K562 (cell line): Measurements from ENCODE around the gene CLN5. TPM values are rescaled to one million over a fixed set of nuclear protein-coding genes. Genes with fewer than 3 reads are reported as not detected.

ENCODE experiments used
- ATAC-seq: fragments of 200-7000 bp; cut with Tn5 transposase; 3 replicates; pipeline ENCODE4 v1.9.1; 2020; ENCODE audit warnings: moderate library complexity
- BruUV-seq: library from RNA; stranded (reverse); fragments of 400-500 nt; replicated peaks from 2 replicates; lab custom pipeline; 2021; lab: Mats Ljungman, UMichigan
- CTCF ChIA-PET: fragments of 300-600 bp; formaldehyde crosslinking; extraction: SDS; loops from one replicate; lab custom pipeline; 2021; ENCODE audit warnings: low intra/inter-chr PET ratio; lab: Yijun Ruan, JAX
- POLR2A ChIA-PET: fragments of 300-600, 350-650 bp; sonication (Branson Sonifier 250); formaldehyde crosslinking; extraction: SDS; loops from one replicate; lab custom pipeline; 2021; ENCODE audit warnings: antibody characterized with exemption, inconsistent platforms; lab: Yijun Ruan, JAX
- DNase-seq, 4 experiments: peaks; one replicate each; pipeline versions ENCODE4 v3.0.0 to v3.0.0-alpha.2; 2011 to 2018; ENCODE audit warnings: low spot score in 3 of 4, mixed read lengths in 3 of 4; ENCODE audit errors: extremely low read depth in 1 of 4
- FAIRE-seq: peaks from 2 replicates; lab custom pipeline; 2011; peaks lifted over from hg19 to GRCh38; lab: Jason Lieb, UNC
- H2AFZ ChIP-seq: 2 replicates; pipeline ENCODE4 v1.6.0; 2011; ENCODE audit warnings: low read depth, low read length, control low read depth, inconsistent platforms
- H3K27ac ChIP-seq: fragments of 200-600 bp; 3 replicates; pipeline ENCODE4 v1.8.0; 2011; ENCODE audit warnings: low read depth, mild to moderate bottlenecking, control low read depth, inconsistent platforms, low read length, moderate library complexity, mixed read lengths; ENCODE audit errors: extremely low read depth
- H3K27me3 ChIP-seq, 2 experiments: fragments of 300-600 bp in 1 of 2; 2 replicates in 1 of 2; 3 replicates in 1 of 2; pipeline versions ENCODE4 v1.6.0 to v1.8.0; 2011; ENCODE audit warnings: inconsistent platforms in 2 of 2, low read length in 2 of 2, mild to moderate bottlenecking in 1 of 2, mixed read lengths in 1 of 2, moderate library complexity in 1 of 2; ENCODE audit not compliant: control insufficient read depth in 2 of 2, insufficient read depth in 2 of 2
- H3K36me3 ChIP-seq: fragments of 300-600 bp; 3 replicates; pipeline ENCODE4 v1.8.0; 2011; ENCODE audit warnings: mild to moderate bottlenecking, low read length, inconsistent platforms; ENCODE audit not compliant: control insufficient read depth, insufficient read depth
- H3K4me1 ChIP-seq, 2 experiments: fragments of 200-600 bp in 1 of 2; replicated peaks in 1 of 2; 2 replicates in 1 of 2; 3 replicates in 1 of 2; pipeline versions ENCODE4 v1.5.1 to v1.8.0; 2011; ENCODE audit warnings: inconsistent platforms in 2 of 2, low read length in 2 of 2, mild to moderate bottlenecking in 1 of 2, mixed read lengths in 1 of 2, moderate library complexity in 1 of 2; ENCODE audit not compliant: control insufficient read depth in 2 of 2, insufficient read depth in 2 of 2
- H3K4me2 ChIP-seq: 2 replicates; pipeline ENCODE4 v1.6.1; 2011; ENCODE audit warnings: low read length, control low read depth, inconsistent platforms, mixed read lengths; ENCODE audit not compliant: insufficient read depth
- H3K4me3 ChIP-seq: fragments of 200-600 bp; sonication (generic), shearing (Covaris generic); 2 replicates; pipeline ENCODE4 v1.5.1; 2016; ENCODE audit warnings: control low read depth, inconsistent platforms
- H3K79me2 ChIP-seq: fragments of 200-600 bp; 3 replicates; pipeline ENCODE4 v1.8.0; 2011; ENCODE audit warnings: low read length, inconsistent platforms; ENCODE audit not compliant: control insufficient read depth, insufficient read depth
- H3K9ac ChIP-seq, 2 experiments: 2 replicates each; pipeline versions ENCODE4 v1.6.0 to v1.6.1; 2011; ENCODE audit warnings: low read depth in 2 of 2, low read length in 2 of 2, control low read depth in 1 of 2, inconsistent platforms in 1 of 2, mild to moderate bottlenecking in 1 of 2, mixed read lengths in 1 of 2; ENCODE audit not compliant: insufficient read depth in 1 of 2
- H3K9me1 ChIP-seq: one replicate; pipeline ENCODE4 v1.6.0; 2011; ENCODE audit warnings: inconsistent platforms, mild to moderate bottlenecking, low read length, moderate library complexity; ENCODE audit not compliant: control insufficient read depth, insufficient read depth
- H3K9me3 ChIP-seq: replicated peaks from 2 replicates; pipeline ENCODE4 v1.5.1; 2011; ENCODE audit warnings: low read depth, low read length, inconsistent platforms; ENCODE audit not compliant: control insufficient read depth, insufficient read depth
- H4K20me1 ChIP-seq: replicated peaks from 2 replicates; pipeline ENCODE4 v1.6.1; 2011; ENCODE audit warnings: low read length, inconsistent platforms, mixed read lengths; ENCODE audit not compliant: control insufficient read depth, insufficient read depth
- ARNT ChIP-seq, 2 experiments: fragments of 450-650 bp; IDR thresholded peaks; 2 replicates each; pipeline ENCODE4 v1.6.1; 2016; ENCODE audit warnings: mild to moderate bottlenecking in 1 of 2
- BHLHE40 ChIP-seq: IDR thresholded peaks from 2 replicates; pipeline ENCODE4 v1.6.1; 2011; ENCODE audit warnings: low read length, improper control_type of control experiment
- BMI1 ChIP-seq: fragments of 150-350 bp; IDR thresholded peaks from 2 replicates; pipeline ENCODE4 v1.6.1; 2014; ENCODE audit warnings: low read length
- CAMTA2 ChIP-seq: fragments of 250-450 bp; sonication (Bioruptor Pico); conservative IDR thresholded peaks from 2 replicates; pipeline ENCODE4 v1.5.1; 2022
- CCAR2 ChIP-seq: fragments of 200-400 bp; formaldehyde crosslinking; IDR thresholded peaks from 2 replicates; pipeline ENCODE4 v1.6.1; 2017; ENCODE audit warnings: mild to moderate bottlenecking, low read depth, low read length
- CHCHD3 ChIP-seq: fragments of 250-450 bp; sonication (Bioruptor Pico); IDR thresholded peaks from 2 replicates; pipeline ENCODE4 v2.1.2; 2022; ENCODE audit warnings: mild to moderate bottlenecking
- CREM ChIP-seq: IDR thresholded peaks from 2 replicates; pipeline ENCODE4 v1.6.1; 2014; ENCODE audit warnings: antibody characterized with exemption, low read depth
- ERF ChIP-seq: fragments of 450-650 bp; formaldehyde crosslinking; IDR thresholded peaks from 2 replicates; pipeline ENCODE4 v1.4.0; 2020; ENCODE audit warnings: mild to moderate bottlenecking, mixed read lengths
- ESRRA ChIP-seq: fragments of 450-650 bp; IDR thresholded peaks from 2 replicates; pipeline ENCODE4 v1.6.1; 2014; ENCODE audit warnings: low read depth, mild to moderate bottlenecking, moderate library complexity, borderline replicate concordance
- SP1 ChIP-seq: sonication (generic); formaldehyde crosslinking; IDR thresholded peaks from 2 replicates; pipeline ENCODE4 v1.8.1; 2022; ENCODE audit warnings: mild to moderate bottlenecking, missing genetic modification reagents
- SREBF1 ChIP-seq: fragments of 150-350 bp; IDR thresholded peaks from 2 replicates; pipeline ENCODE4 v1.6.1; 2014; ENCODE audit warnings: antibody characterized with exemption, low read depth, low read length, borderline replicate concordance
- VEZF1 ChIP-seq: fragments of 200-800 bp; sonication (Bioruptor generic); IDR thresholded peaks from 2 replicates; pipeline ENCODE4 v1.6.1; 2017; ENCODE audit warnings: missing genetic modification characterization, missing compliant biosample characterization
- ZBTB7A ChIP-seq: IDR thresholded peaks from 2 replicates; pipeline ENCODE4 v1.6.1; 2011; ENCODE audit warnings: low read depth, mild to moderate bottlenecking, low read length, moderate library complexity, borderline replicate concordance; ENCODE audit not compliant: control insufficient read depth
- ZNF507 ChIP-seq: conservative IDR thresholded peaks from 2 replicates; pipeline ENCODE4 v1.6.1; 2017; ENCODE audit warnings: missing genetic modification characterization, missing compliant biosample characterization
- WGBS: fragments of 100-300 bp; shearing (Covaris generic); methylation state at CpG from one replicate; pipeline ENCODE4 v1.1.6; 2016; ENCODE audit warnings: low coverage, mixed read lengths; ENCODE audit not compliant: insufficient coverage; ENCODE audit errors: missing lambda C conversion rate; 5-methylcytosine and 5-hydroxymethylcytosine counted together
- in situ Hi-C: fragments of 300-500 bp; cut with MboI; formaldehyde crosslinking; loops from 4 replicates; pipeline ENCODE4 v1.15.0; 2018; ENCODE audit warnings: inconsistent platforms, mixed read lengths
- intact Hi-C: fragments of 100-400 bp; cut with micrococcal nuclease; formaldehyde crosslinking; loops from 2 replicates; pipeline ENCODE4 v1.14.2; 2022
- polyA plus RNA-seq, 8 experiments: library from polyadenylated mRNA; depleted of rRNA in 4 of 8; stranded (reverse) in 5 of 8; unstranded in 3 of 8; fragments of >200 nt; fragmentation: Nextera tagmentation in 2 of 8; fragmentation: Illumina TruSeq in 1 of 8; extraction: Ambion mirVana in 2 of 8; extraction: Trizol in 1 of 8; gene quantifications; 2 replicates each; pipeline versions ENCODE4 v1.2.1 to v1.2.3, GENCODE V29; 2011 to 2014; ENCODE audit warnings: inconsistent platforms in 1 of 8, missing spikeins in 1 of 8
- total RNA-seq, 7 experiments: library from RNA; depleted of rRNA in 6 of 7; stranded (reverse); fragments of >200 nt in 6 of 7; fragmentation: Illumina TruSeq in 2 of 7; extraction: Trizol in 2 of 7; gene quantifications; 2 replicates each; pipeline versions ENCODE4 v1.2.1 to v1.2.3, GENCODE V29; 2011 to 2021; ENCODE audit warnings: low replicate concordance in 1 of 7
- TF ChIP-seq, protein P1 (sequence below): fragments of 250-450 bp; sonication (Bioruptor Pico); IDR thresholded peaks from 2 replicates; pipeline ENCODE4 v1.4.0; 2020; ENCODE audit warnings: mild to moderate bottlenecking, moderate library complexity

Gene CLN5
- total and polyA plus RNA-seq, 9 of the 15 experiments (the other 6 are each of a cell fraction or from before 2014, with no cell fraction given), result 4.6 to 11.5 (median 7.2) TPM

DNA sequence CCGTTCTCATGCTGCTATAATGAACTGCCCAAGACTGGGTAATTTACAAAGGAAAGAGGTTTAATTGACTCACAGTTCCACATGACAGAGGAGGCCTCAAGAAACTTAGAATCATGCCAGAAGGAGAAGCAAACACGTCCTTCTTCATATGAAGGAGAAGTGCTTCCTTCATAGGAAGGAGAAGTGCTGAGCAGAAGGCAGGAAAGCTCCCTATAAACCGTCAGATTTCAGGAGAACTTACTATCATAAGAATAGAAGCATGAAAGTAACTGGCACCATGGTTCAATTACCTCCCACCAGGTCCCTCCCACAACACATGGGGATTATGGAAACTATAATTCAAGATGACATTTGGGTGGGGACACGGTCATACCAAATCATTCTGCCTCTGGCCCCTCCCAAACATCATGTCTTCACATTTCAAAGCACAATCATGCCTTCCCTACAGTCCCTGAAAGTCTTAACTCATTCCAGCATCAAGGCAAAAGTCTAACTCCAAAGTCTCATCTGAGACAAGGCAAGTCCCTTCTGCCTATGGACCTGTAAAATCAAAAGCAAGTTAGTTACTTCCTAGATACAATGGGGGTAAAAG, 32.9 kb upstream of the CLN5 start:
- POLR2A ChIA-PET, result interaction anchor here (0.7 kb wide), 1 partner anchor 264 kb away, joined by 3 read pairs; no protein-coding TSS in a partner anchor

More for the DNA sequence above, 32.9 kb upstream of the CLN5 start:
- CTCF ChIA-PET, result no interaction called here
- 5% methylated on average over 4 of the region's 4 CpGs for WGBS
- ATAC-seq (no peak), DNase-seq (no peak), FAIRE-seq (no peak)
- H3K36me3 ChIP-seq, result no peaks in the 10 kb centered on the region
- BruUV-seq, result no TSS peak
- TF ChIP-seq SP1 (no peak), CREM (no peak), BHLHE40 (no peak), VEZF1 (CRISPR knock-in tag) (no peak), SREBF1 (no peak), CHCHD3 (no peak), CAMTA2 (no peak), ERF (CRISPR knock-in tag) (no peak), ZNF507 (tag) (no peak), ARNT (IDR thresholded peaks at IDR 0.05) (no peak), ESRRA (no peak), BMI1 (no peak), CCAR2 (no peak), ZBTB7A (no peak)
- TF ChIP-seq, protein P1, sequence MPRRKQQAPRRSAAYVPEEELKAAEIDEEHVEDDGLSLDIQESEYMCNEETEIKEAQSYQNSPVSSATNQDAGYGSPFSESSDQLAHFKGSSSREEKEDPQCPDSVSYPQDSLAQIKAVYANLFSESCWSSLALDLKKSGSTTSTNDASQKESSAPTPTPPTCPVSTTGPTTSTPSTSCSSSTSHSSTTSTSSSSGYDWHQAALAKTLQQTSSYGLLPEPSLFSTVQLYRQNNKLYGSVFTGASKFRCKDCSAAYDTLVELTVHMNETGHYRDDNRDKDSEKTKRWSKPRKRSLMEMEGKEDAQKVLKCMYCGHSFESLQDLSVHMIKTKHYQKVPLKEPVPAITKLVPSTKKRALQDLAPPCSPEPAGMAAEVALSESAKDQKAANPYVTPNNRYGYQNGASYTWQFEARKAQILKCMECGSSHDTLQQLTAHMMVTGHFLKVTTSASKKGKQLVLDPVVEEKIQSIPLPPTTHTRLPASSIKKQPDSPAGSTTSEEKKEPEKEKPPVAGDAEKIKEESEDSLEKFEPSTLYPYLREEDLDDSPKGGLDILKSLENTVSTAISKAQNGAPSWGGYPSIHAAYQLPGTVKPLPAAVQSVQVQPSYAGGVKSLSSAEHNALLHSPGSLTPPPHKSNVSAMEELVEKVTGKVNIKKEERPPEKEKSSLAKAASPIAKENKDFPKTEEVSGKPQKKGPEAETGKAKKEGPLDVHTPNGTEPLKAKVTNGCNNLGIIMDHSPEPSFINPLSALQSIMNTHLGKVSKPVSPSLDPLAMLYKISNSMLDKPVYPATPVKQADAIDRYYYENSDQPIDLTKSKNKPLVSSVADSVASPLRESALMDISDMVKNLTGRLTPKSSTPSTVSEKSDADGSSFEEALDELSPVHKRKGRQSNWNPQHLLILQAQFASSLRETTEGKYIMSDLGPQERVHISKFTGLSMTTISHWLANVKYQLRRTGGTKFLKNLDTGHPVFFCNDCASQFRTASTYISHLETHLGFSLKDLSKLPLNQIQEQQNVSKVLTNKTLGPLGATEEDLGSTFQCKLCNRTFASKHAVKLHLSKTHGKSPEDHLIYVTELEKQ, result no peak
- H3K27ac ChIP-seq, result no peak overlapping the region
- no peak overlapping the region for H2AFZ ChIP-seq
- H3K4me2 ChIP-seq, result no peak overlapping the region
- in situ Hi-C loops (no loop called here), intact Hi-C loops (no loop called here)
- no peak overlapping the region for H3K4me3 ChIP-seq
- H3K4me1 ChIP-seq, result no peaks in the 10 kb centered on the region
- no peaks in the 10 kb centered on the region for H3K9me1 ChIP-seq
- no peaks in the 10 kb centered on the region for H3K79me2 ChIP-seq
- H3K9ac ChIP-seq, result no peak overlapping the region
- H3K27me3 ChIP-seq, result no peaks in the 10 kb centered on the region
- H4K20me1 ChIP-seq, result no peaks in the 10 kb centered on the region
- H3K9me3 ChIP-seq, result no peaks in the 10 kb centered on the region
